CD4-positive, CD25-positive, alpha-beta regulatory T cell (primary cell): ENCODE measurements around the gene GPR141. TPM values are rescaled to one million over a fixed set of nuclear protein-coding genes. Genes with fewer than 3 reads are reported as not detected.

ENCODE experiments used
- ATAC-seq, 2 donors: fragments of 150-1000 bp; cut with Tn5 transposase; one replicate each; pipeline ENCODE4 v1.10.0; 2021; ENCODE audit warnings: low read depth in 2 of 2, moderate number of reproducible peaks in 2 of 2, moderate library complexity in 1 of 2
- DNase-seq, 3 donors: peaks; one replicate each; pipeline versions ENCODE4 v3.0.0 to v3.0.0-alpha.2; 2012 to 2022; ENCODE audit warnings: mixed read lengths in 1 of 3
- H3K27ac ChIP-seq: one replicate; pipeline ENCODE4 v1.7.0; 2013; ENCODE audit warnings: mild to moderate bottlenecking, low read length; ENCODE audit not compliant: insufficient read depth, poor library complexity, severe bottlenecking
- H3K27me3 ChIP-seq: one replicate; pipeline ENCODE4 v1.7.0; 2013; ENCODE audit warnings: low read length; ENCODE audit not compliant: control insufficient read depth, insufficient read depth
- H3K36me3 ChIP-seq: one replicate; pipeline ENCODE4 v1.7.0; 2013; ENCODE audit warnings: mild to moderate bottlenecking, low read length, moderate library complexity; ENCODE audit not compliant: control insufficient read depth, insufficient read depth
- H3K4me1 ChIP-seq: 2 replicates; pipeline ENCODE4 v1.7.0; 2013; ENCODE audit warnings: mild to moderate bottlenecking, low read length; ENCODE audit not compliant: insufficient read depth, control insufficient read depth, poor library complexity, severe bottlenecking
- H3K4me3 ChIP-seq: one replicate; pipeline ENCODE4 v1.7.0; 2013; ENCODE audit warnings: low read depth, mild to moderate bottlenecking, low read length, moderate library complexity
- H3K9me3 ChIP-seq, 2 experiments: 1 replicate in 1 of 2; 2 replicates in 1 of 2; pipeline ENCODE4 v1.7.0; 2013; ENCODE audit warnings: low read length in 2 of 2, mild to moderate bottlenecking in 1 of 2, moderate library complexity in 1 of 2; ENCODE audit not compliant: control insufficient read depth in 2 of 2
- H3K27ac Mint-ChIP-seq, 3 donors: one replicate each; pipeline ENCODE4 v1.8.0; 2020 to 2022; ENCODE audit warnings: mild to moderate bottlenecking in 3 of 3, mixed read lengths in 3 of 3, moderate library complexity in 2 of 3
- H3K27me3 Mint-ChIP-seq: one replicate; pipeline ENCODE4 v1.8.0; 2022; ENCODE audit warnings: mild to moderate bottlenecking, mixed read lengths
- H3K36me3 Mint-ChIP-seq: one replicate; pipeline ENCODE4 v1.8.0; 2020; ENCODE audit warnings: mixed read lengths
- H3K4me1 Mint-ChIP-seq, 4 donors: one replicate each; pipeline ENCODE4 v1.8.0; 2020 to 2022; ENCODE audit warnings: mixed read lengths in 4 of 4, mild to moderate bottlenecking in 1 of 4
- H3K4me3 Mint-ChIP-seq, 4 donors: one replicate each; pipeline ENCODE4 v1.8.0; 2020 to 2022; ENCODE audit warnings: mild to moderate bottlenecking in 4 of 4, mixed read lengths in 4 of 4, moderate library complexity in 3 of 4
- H3K9me3 Mint-ChIP-seq, 7 donors: one replicate each; pipeline ENCODE4 v1.8.0; 2020 to 2022; ENCODE audit warnings: mixed read lengths in 7 of 7, mild to moderate bottlenecking in 3 of 7, moderate library complexity in 2 of 7
- polyA plus RNA-seq, 4 donors: library from polyadenylated mRNA; unstranded; fragments of 300-500 nt; fragmentation: Illumina TruSeq; gene quantifications; one replicate each; pipeline ENCODE4 v1.2.3, GENCODE V29; 2021
- total RNA-seq: library from RNA; stranded (reverse); gene quantifications from one replicate; pipeline ENCODE4 v1.2.3, GENCODE V29; 2022

Gene GPR141
- total and polyA plus RNA-seq, 5 donors from 2014 or later = not detected

GRCh38 chr7:37707754-37708485, 24.4 kb downstream of the GPR141 start:
- DNase-seq (no peak), ATAC-seq (no peak)
- Histone ChIP-seq H3K4me1 (no peaks in the 10 kb centered on the region), H3K27me3 (peaks cover 1% of the 10 kb centered on the region), H3K9me3 (no peaks in the 10 kb centered on the region), H3K27ac (no peak overlapping the region), H3K4me3 (no peak overlapping the region), H3K36me3 (no peaks in the 10 kb centered on the region)
- no peaks in the 10 kb centered on the region for H3K4me1 Mint-ChIP-seq
- no peak overlapping the region for H3K27ac Mint-ChIP-seq
- no peaks in the 10 kb centered on the region for H3K27me3 Mint-ChIP-seq
- H3K36me3 Mint-ChIP-seq = no peaks in the 10 kb centered on the region
- H3K9me3 Mint-ChIP-seq = no peaks in the 10 kb centered on the region
- H3K4me3 Mint-ChIP-seq = no peak overlapping the region

GRCh38 chr7:37709631-37710509, 26.3 kb downstream of the GPR141 start:
- H3K27ac ChIP-seq = no peak overlapping the region

GRCh38 chr7:37713613-37714012, 30.0 kb downstream of the GPR141 start:
- ATAC-seq (no peak), DNase-seq (no peak)
- Histone ChIP-seq H3K9me3 (no peaks in the 10 kb centered on the region), H3K4me1 (no peaks in the 10 kb centered on the region), H3K4me3 (no peak overlapping the region), H3K27ac (no peak overlapping the region), H3K27me3 (peaks cover 1% of the 10 kb centered on the region), H3K36me3 (no peaks in the 10 kb centered on the region)
- Mint-ChIP-seq H3K27ac (no peak overlapping the region), H3K9me3 (peaks cover 0 to 4% (median 0%) of the 10 kb centered on the region in 7 donors), H3K4me3 (no peak overlapping the region), H3K27me3 (peaks cover 5% of the 10 kb centered on the region), H3K4me1 (no peaks in the 10 kb centered on the region), H3K36me3 (no peaks in the 10 kb centered on the region)

More at GRCh38 chr7:37709631-37710509, 26.3 kb downstream of the GPR141 start:
- Histone ChIP-seq H3K36me3 (no peaks in the 10 kb centered on the region), H3K27me3 (peaks cover 1% of the 10 kb centered on the region), H3K4me3 (no peak overlapping the region), H3K9me3 (no peaks in the 10 kb centered on the region), H3K4me1 (no peaks in the 10 kb centered on the region)
- no peak overlapping the region for H3K27ac Mint-ChIP-seq
- H3K4me3 Mint-ChIP-seq = no peak overlapping the region
- DNase-seq (peak in 1 of 3 donors; percentile 21), ATAC-seq (no peak)
- no peaks in the 10 kb centered on the region for H3K4me1 Mint-ChIP-seq
- H3K9me3 Mint-ChIP-seq = peaks cover 0 to 1% (median 0%) of the 10 kb centered on the region in 7 donors
- H3K36me3 Mint-ChIP-seq = no peaks in the 10 kb centered on the region
- H3K27me3 Mint-ChIP-seq = no peaks in the 10 kb centered on the region

GRCh38 chr7:37714606-37715005, 31.0 kb downstream of the GPR141 start:
- no peak overlapping the region for H3K4me3 ChIP-seq
- Mint-ChIP-seq H3K4me1 (no peaks in the 10 kb centered on the region), H3K27me3 (peaks cover 5% of the 10 kb centered on the region), H3K27ac (no peak overlapping the region), H3K36me3 (no peaks in the 10 kb centered on the region), H3K4me3 (no peak overlapping the region), H3K9me3 (peaks cover 0 to 4% (median 0%) of the 10 kb centered on the region in 7 donors)
- no peaks in the 10 kb centered on the region for H3K4me1 ChIP-seq
- no peak overlapping the region for H3K27ac ChIP-seq
- ATAC-seq (no peak), DNase-seq (peak in 1 of 3 donors; percentile 20)
- peaks cover 1% of the 10 kb centered on the region for H3K27me3 ChIP-seq
- no peaks in the 10 kb centered on the region for H3K36me3 ChIP-seq
- H3K9me3 ChIP-seq = no peaks in the 10 kb centered on the region

- Histone ChIP-seq H3K9me3 (no peaks in the 10 kb centered on the region), H3K36me3 (no peaks in the 10 kb centered on the region), H3K27ac (no peak overlapping the region), H3K27me3 (no peaks in the 10 kb centered on the region), H3K4me1 (no peaks in the 10 kb centered on the region), H3K4me3 (no peak overlapping the region)
- H3K4me3 Mint-ChIP-seq = no peak overlapping the region
- no peaks in the 10 kb centered on the region for H3K36me3 Mint-ChIP-seq
- H3K9me3 Mint-ChIP-seq = peaks cover 0 to 4% (median 0%) of the 10 kb centered on the region in 7 donors
- no peaks in the 10 kb centered on the region for H3K4me1 Mint-ChIP-seq
- DNase-seq = no peak
- no peak overlapping the region for H3K27ac Mint-ChIP-seq
- H3K27me3 Mint-ChIP-seq = peaks cover 5% of the 10 kb centered on the region
- ATAC-seq = no peak
Observed at GRCh38 chr7:37718585-37718984, 35.0 kb downstream of the GPR141 start.

GRCh38 chr7:37719077-37719476, 35.5 kb downstream of the GPR141 start:
- peaks cover 5% of the 10 kb centered on the region for H3K27me3 Mint-ChIP-seq
- no peaks in the 10 kb centered on the region for H3K36me3 ChIP-seq
- no peaks in the 10 kb centered on the region for H3K4me1 ChIP-seq
- ATAC-seq = no peak
- H3K4me3 ChIP-seq = no peak overlapping the region
- H3K27ac Mint-ChIP-seq = no peak overlapping the region
- H3K4me1 Mint-ChIP-seq = no peaks in the 10 kb centered on the region
- H3K9me3 Mint-ChIP-seq = peaks cover 0 to 6% (median 0%) of the 10 kb centered on the region in 7 donors
- H3K4me3 Mint-ChIP-seq = no peak overlapping the region
- H3K27me3 ChIP-seq = no peaks in the 10 kb centered on the region
- no peaks in the 10 kb centered on the region for H3K9me3 ChIP-seq
- DNase-seq = no peak
- no peaks in the 10 kb centered on the region for H3K36me3 Mint-ChIP-seq
- H3K27ac ChIP-seq = no peak overlapping the region

- no peak overlapping the region for H3K4me3 Mint-ChIP-seq
- Histone ChIP-seq H3K4me1 (no peaks in the 10 kb centered on the region), H3K36me3 (no peaks in the 10 kb centered on the region), H3K4me3 (no peak overlapping the region), H3K27ac (no peak overlapping the region), H3K9me3 (no peaks in the 10 kb centered on the region), H3K27me3 (no peaks in the 10 kb centered on the region)
- peaks cover 0 to 2% (median 0%) of the 10 kb centered on the region in 7 donors for H3K9me3 Mint-ChIP-seq
- DNase-seq = no peak
- no peaks in the 10 kb centered on the region for H3K27me3 Mint-ChIP-seq
- no peak for ATAC-seq
- H3K27ac Mint-ChIP-seq = peak overlapping the region in 1 of 3 donors; percentile 60
- H3K36me3 Mint-ChIP-seq = no peaks in the 10 kb centered on the region
- H3K4me1 Mint-ChIP-seq = peaks cover 0 to 2% (median 0%) of the 10 kb centered on the region in 4 donors
Observed at GRCh38 chr7:37724732-37725131, 41.2 kb downstream of the GPR141 start.
